Suppressor macrophage treated with lipopolysaccharide for 4 hours (primary cell): ENCODE measurements around the gene COX4I1.

ENCODE experiments used
- DNase-seq: peaks from one replicate; pipeline ENCODE4 v3.0.0-alpha.2; 2020

The COX4I1 gene

DNA sequence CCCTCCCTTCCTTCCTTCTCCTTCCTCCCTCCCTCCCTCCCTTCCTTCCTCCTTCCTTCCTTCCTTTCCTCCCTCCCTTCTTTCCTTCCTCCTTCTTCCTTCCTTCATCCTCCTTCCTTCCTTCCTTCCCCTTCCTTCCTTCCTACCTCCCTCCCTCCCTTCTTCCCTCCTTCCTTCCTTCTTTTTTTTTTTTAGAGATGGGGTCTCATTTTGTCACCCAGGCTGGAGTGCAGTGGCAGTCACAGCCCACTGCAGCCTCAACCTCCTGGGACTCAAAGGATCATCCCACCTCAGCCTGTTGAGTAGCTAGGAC lies 44.6 kb downstream of the COX4I1 start:
- no peak for DNase-seq

- DNase-seq, result peak; percentile 40
Measured at GRCh38 chr16:85844786-85845185, 45.3 kb downstream of the COX4I1 start.

- no peak for DNase-seq
Measured at GRCh38 chr16:85845266-85845665, 45.8 kb downstream of the COX4I1 start.

DNA sequence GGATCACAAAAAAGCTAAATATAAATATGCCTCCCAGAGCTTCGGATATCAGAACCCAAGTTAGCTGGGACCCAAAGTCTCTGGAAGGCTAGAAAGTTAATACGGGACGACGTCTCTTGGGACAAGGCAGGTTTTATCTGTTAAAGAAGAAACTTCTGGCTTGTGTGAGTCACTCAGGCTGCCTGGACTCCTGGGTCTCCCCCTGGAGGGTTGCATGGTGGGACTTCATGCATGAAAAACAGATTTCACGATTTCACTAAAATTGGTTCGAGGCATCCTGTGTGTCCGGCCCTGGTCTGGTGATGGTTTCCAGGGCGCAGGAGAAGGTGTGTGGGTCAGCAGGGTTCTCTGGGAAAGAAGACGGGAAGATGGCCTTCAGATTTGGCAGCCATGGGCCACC lies 47.0 kb downstream of the COX4I1 start:
- DNase-seq, result no peak

DNA sequence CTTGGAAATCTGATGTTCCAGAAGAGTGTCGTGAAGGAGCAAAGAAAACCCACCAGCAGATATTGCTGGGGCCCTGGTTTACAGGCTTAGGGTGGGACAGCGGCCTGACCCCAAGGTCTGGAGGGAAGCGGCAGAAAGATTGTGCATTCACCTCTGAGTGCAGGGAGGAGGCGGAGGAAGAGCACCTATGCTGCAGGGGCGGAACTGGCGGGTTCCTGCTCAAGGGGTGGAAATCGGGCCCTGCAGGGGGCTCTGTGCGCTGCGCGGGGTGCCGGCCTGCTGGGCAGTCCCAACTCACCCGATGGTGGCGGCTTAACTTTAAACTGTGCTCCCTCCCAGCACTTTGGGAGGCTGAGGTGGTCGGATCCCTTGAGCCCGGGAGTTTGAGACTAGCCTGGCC lies 47.5 kb downstream of the COX4I1 start:
- no peak for DNase-seq

DNA sequence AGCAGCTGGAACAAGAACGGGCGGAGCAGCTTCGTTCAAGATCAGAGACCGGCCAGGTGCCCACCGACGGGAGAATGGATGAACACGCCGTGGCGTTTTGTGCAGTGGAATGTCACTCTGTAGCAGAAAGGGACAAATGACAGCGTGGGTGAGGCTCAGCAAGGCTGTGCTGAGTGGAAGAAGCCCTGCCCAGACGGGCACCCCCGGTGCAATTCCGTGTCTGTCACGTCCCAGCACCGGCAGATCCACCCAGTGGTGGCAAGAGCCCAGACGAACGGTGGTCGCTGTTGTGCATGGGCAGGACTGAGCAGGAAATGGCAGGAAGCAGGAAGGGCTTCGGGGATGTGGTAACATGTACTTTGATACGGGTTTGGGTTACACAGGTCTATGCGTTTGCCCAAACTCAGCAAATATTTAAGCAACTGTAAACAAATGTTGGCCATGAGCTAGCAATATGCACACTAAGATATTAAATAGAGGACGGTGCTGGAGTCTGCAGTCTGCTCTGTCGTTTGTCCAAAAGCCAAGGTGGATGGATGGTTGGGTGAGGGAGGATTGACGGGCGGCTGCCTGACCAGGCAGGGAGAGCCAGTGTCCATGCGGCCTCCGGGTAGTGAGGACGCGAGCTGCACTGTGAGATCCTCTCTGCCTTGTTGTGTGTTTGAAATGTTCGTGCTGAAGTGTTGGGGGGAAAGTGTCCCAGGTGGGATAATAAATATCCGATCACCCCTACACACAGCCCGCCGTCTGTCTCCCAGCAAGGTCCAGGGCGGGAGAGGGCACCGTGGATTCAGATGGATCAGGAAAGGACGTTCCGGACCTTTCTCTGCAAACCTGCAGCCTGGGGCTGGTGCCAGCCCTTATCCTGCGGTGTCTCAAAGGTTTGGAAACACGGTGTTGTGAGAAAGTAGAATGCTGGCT lies 48.4 kb downstream of the COX4I1 start:
- no peak for DNase-seq

DNA sequence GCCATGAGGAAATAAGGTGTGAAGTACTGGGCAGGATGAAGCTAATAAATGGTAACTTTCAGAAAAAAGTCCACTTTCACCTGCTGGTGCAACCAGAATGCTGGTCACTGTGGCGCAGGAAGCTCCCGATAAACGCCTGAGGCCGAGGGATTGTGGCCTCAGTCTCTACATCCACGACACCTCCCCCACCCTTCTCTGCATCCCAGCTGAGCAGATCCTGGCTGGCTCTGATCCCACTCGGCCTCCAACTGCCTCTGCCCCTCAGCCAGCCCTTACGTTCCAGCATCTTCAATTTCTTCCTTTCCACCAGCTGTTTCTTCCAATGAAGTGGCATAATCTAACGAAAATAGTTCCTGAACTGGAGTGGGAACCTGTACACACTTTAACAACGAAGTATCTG lies 49.5 kb downstream of the COX4I1 start:
- no peak for DNase-seq

DNA sequence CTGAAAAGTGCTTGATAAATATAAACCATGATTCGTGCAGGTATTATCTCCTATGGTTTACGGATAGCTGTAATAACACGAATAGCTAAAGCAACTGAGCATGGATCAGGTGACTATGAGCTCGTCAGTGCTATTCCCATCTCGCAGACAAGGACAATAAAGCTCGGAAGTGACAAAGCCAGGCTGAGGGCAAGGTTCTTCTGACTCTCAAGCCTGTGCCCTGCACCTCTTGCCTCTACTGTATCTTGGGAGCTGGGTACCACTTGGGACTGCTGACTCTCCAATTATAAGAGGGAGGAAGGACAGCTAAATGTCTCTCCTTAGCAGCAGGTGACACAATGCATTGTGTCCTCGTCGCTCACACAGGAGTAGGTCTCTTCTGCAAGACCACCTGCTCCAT lies 49.9 kb downstream of the COX4I1 start:
- DNase-seq, result no peak

- no peak for DNase-seq
Measured at GRCh38 chr16:85850344-85850880, 50.9 kb downstream of the COX4I1 start.

- DNase-seq, result peak; percentile 58
Measured at GRCh38 chr16:85851034-85851785, 51.7 kb downstream of the COX4I1 start.

DNA sequence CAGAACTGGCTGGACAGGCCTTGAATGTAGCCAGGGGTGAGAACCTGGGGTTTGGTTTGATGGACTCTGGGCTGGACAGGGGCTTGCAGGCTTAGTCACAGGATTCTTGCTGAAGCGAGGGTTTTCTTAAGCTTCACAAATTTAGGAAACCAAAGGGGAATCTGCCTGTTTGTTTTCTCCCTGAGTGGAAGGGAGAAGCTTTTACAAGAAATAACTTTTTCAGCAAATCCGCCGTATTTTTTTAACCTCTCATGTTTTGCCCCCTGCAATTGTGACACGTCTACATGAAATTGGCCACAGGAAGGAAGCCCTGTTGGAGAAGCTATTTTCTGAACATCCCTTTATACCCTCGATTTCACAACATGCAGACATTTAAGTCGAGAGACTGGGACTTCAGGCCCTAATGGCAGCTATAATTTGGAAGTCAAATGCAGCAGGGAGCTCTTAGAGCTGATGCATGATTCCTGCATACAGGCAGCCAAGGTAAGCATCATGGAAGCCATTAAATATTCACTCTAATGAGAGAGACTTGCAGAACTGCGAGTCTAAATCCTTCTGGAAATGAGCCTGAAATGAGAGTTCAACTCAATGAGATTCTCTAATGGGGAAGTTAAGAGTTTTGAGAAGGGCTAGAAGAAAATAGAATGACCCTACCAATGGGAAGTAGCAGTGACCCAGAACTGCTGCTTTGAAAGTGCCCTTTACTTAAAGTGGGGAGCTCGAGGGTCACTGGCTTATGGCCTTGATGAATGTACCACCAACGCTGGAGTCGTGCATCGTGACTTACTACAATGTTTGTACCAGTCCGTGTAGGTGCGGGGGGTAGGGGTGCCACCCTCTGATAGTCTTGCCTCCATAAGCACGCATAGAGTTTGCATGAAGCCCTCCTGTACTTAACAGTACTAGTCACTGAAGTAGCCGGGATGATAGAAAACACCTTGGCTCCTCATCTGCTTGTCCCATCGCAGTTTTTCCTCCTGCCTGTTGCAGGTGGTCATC lies 54.4 kb downstream of the COX4I1 start:
- peak; percentile 56 for DNase-seq

- DNase-seq, result no peak
Measured at GRCh38 chr16:85854935-85855334, 55.4 kb downstream of the COX4I1 start.

- DNase-seq, result no peak
Measured at GRCh38 chr16:85856079-85856478, 56.6 kb downstream of the COX4I1 start.

DNA sequence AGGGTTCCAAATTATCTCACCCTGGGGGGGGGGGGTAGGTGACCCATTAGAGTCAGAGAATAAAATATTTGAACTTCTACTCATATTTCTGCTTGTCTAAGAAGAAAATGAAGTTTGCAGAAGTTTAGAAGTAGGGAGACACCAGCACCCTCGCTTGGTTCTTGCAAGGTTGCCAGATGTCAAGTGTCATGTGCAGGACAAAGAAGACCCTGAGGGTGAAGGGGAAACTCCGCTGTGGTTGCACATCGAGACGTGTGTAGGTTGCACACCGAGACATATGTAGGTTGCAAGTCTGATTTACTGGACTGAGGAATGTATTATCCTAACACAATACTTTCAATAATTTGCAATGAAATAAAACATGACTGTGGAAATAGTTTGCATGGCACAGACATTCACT lies 57.1 kb downstream of the COX4I1 start:
- no peak for DNase-seq
